NCI-H146 treated with DMSO at 0.1 percent for 48 hours (cell line): ENCODE data around the gene FAM120C.

Source experiments
- DNase-seq: peaks from one replicate; lab custom pipeline; 2025; ENCODE audit not compliant: unreplicated experiment; lab: John Stamatoyannopoulos, UW

The FAM120C gene, protein sequence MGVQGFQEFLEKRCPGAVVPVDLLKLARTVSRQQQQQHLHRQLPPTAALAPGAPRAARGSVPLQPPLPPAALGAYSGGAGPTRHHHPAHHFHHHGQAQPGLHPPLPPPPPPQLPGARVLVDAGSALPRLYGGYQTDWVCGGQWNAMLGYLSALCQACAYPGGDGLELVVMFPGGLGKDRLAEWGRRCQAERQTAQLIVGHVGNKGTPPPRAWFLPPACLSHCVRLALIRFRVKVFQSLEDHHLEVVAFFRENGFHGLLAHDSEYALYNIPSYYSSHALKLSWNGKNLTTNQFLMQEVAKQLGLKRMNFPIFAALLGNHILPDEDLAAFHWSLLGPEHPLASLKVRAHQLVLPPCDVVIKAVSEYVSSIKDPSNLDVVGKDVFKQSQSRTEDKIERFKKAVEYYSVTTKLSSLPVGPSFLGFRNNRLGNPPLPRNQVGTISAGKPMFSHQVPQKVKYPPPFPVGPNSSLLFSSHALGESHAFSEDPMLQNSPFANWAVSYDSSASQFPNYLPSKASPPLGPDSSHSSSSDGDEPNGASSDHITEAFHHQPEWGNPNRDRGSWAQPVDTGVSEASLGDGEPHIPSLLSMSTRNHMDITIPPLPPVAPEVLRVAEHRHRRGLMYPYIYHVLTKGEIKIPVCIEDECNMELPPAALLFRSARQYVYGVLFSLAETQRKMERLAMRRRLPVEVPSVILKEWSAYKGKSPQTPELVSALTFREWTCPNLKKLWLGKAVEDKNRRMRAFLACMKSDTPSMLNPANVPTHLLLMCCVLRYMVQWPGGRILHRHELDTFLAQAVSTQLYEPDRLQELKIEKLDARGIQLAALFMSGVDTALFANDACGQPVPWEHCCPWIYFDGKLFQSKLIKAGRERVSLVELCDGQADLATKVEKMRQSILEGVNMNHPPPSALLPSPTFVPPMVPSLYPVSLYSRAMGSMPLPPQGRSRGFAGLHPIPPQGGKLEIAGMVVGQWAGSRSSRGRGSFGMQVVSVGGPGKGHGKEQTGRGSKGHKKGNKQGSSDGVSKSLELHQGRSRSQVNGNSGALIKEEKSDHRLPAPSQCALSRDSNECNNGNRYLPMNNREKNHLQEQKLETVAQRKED

DNA sequence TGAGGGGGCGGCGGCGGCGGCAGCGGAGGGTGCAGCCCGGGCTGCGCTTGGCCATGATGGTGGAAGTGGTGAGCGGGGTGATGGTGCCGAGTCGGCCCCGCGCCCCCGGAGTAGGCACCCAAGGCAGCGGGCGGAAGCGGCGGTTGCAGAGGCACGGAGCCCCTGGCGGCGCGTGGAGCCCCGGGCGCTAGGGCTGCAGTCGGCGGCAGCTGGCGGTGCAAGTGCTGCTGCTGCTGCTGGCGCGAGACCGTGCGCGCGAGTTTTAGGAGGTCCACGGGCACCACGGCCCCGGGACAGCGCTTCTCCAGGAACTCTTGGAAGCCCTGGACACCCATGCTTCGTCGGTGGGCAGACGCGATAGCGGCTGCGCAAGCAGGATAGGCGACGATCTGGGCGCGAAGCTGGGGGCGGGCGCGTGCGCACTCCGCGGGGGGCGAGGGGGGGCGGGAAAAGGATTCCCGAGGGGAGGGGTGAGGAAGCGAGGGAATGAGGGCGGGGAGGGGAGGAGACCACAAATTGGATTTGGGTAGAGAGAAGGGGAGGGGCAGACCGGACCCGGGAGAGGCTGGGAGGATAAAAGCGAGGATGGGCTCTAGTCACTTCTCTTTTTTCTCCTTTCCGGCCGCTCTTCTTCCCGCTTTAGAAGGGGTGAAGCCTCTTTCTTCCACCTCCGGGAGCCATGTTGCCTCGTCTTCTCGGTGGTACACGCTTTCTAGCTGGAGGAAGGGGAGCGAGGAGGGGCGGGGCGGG is at the start of gene FAM120C:
FAM120C (minus strand) TSS at position 391 of the 750 bp plus-strand sequence; CDS start at position 335, 56 bp downstream.
- DNase-seq, result peak; percentile 61

DNA sequence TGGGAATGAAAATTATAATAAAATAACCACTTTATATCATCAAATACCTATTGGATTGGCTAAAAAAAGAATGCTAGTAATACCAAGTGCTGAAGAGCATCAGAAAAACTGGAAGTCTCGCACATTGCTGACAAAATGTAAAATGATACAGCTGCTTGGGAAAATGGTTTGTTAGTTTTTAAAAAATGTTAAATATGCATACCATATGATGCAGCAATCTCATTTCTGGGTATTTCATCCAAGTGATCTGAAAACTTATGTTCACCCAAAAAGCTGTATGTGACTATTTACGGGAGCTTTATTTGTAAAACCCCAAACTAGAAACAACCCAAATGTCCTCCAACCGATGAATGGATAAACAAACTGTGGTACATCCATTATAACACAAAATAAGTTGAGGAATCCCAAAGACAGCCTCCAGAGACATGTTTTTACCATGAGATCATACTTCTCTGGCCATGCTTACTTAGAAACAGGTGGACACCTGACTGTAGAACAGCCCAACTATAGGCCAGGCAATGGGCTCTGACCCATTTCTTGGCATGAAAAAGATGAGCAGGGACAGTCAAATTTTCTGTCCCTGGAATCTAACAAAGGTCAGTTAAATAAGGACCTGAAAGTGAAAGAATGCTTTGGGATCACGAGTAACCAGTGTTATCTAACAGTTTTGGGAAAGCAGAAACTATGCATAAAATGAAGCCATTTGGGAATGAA is 47.5 kb upstream of the FAM120C start:
- DNase-seq, result no peak

DNA sequence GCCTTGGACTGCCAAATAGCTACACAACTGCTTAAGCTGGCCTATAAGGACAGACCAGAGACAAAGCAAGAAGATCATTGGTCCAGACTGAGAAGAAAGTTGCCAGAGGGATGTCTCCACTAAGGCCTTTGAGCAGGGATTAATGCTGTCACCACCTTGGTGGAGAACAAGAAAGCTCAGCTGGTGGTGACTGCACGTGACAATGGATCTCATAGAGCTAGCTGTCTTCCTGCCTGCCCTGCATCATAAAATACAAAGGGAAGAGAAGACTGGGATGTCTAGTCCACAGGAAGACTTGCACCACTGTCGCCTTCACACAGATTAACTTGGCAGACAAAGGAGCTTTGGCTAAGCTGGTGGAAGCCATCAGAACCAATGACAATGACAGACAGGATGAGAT is 40.5 kb upstream of the FAM120C start:
- DNase-seq, result no peak

DNA sequence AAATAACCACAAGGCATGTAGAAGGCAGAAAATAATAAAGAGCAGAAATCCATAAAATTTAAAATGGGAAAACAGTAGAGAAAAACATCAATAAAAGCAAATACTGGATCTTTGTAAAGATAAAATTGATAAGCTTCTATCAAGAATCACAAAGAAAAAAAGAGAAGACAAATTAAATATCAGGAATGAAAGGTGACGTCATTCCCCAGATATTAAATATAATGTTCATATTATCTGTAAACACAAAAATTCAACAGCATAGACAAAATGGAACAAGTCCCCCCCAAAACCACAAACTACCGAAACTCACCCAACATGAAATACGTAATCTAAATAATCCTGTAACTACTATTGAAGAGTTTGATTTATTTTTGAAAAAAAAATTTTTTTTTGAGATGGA is 30.5 kb upstream of the FAM120C start:
- no peak for DNase-seq

DNA sequence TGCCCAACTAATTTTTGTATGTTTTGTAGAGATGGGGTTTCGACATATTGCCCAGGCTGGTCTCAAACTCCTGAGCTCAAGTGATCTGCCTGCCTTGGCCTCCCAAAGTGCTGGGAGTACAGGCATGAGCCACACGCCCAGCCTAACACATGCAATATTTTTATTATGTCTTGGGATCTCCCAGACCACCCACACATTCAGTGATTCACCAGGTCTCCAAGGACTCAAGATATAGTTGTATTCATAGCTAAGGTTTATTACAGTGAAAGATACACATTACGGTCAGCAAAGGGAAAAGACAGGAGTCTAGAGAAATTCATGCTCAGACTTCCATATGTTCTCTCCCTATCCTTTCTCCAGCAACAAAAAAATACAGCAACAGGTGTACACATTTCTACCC is 25.5 kb upstream of the FAM120C start:
- DNase-seq, result no peak

DNA sequence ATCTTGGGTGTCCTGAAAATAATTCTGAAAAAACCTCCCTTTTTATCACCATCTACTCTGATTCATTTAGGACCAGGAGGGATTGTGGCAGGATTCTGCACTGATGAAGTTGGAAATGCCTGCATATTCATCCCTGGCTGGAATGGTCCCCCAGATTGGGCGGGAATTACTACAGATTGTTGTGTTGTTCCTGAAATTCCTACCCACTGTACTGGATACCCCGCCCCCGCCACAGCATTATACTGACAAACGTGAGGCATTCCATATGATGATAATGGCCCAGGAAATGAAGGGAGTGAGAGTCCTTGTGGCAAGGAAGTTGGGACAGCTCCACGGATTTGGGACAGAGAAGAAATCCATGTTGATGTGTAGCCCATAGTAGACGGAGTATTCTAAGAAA is 15.2 kb upstream of the FAM120C start:
- DNase-seq, result no peak

DNA sequence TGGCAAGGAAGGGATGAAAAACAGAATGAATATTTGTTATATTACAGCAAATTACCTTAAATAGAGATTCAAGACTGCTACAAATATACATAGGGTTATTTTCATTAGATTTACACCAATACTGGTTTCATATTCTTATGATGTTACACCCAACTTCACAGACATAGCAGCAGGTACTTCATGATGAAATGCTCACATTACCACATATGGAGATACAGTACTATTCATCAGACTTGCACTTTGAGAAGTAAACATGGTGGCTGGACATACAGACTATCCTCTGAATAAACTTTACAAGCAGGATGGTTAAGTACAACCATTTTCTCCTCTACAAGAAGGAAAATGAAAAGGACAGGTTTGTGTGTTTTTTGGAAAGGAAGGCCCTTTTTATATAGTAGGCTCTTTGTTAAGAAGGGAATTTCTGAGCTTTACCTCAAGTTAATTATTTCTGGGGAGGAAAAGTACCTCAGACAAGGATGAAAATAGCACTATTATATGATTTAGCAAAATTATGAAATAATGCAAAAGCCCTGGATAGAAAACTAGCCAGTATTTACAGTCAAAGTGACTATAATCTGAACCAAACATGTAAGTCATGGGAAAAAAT is 12.0 kb upstream of the FAM120C start:
- DNase-seq, result no peak

DNA sequence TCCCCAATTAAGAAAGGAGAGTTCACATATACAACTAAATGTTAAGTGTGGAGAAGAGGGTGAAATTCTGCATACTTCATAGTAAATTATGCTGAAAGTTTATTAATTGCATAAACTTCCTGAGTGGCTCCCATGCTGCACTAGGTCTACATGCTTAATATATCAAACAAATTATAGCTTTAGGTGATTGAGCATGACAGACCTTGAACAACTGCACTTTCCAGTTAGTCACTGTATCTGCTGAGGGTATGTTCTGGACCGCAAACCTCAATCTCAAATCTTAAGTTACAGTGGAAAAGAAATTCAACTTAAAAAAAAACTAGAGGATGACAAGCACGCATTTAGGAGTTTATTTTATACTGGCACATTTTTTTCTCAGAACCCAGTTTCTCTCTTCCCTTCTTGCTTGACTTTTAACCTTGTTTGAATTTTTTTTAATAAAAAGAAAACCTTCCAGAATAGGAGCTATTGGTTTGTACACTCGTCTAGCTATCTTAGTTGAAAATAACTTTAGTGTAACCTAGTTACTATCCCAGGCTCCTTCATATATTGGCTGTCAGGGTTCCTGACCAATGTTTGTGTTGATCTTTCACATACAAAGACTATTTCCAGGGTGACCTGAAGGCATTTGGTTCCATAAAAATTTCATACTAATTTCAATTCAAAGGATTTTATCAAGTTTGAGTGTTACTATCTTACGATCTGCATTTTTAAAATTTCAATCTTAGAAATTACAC is 10.2 kb upstream of the FAM120C start:
- no peak for DNase-seq

DNA sequence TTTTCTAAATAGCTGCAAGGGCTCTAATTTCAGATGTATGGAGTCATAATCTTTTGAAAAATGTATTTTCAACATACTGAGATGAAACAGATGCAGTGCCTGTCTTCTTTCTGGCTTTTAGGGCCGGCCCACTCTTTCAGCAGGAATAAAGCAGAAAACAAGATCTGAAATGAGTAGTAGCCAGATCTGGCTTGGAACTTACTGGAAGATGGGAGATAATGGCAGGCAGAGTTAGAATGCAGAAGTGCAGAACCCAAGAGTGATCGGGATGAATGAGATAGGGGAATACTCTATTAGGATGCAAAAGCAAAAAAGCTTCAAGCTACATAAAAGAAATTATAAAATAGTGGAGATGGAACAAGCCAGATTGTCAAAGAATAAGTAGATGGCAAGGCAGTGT is 1.4 kb upstream of the FAM120C start:
- no peak for DNase-seq

DNA sequence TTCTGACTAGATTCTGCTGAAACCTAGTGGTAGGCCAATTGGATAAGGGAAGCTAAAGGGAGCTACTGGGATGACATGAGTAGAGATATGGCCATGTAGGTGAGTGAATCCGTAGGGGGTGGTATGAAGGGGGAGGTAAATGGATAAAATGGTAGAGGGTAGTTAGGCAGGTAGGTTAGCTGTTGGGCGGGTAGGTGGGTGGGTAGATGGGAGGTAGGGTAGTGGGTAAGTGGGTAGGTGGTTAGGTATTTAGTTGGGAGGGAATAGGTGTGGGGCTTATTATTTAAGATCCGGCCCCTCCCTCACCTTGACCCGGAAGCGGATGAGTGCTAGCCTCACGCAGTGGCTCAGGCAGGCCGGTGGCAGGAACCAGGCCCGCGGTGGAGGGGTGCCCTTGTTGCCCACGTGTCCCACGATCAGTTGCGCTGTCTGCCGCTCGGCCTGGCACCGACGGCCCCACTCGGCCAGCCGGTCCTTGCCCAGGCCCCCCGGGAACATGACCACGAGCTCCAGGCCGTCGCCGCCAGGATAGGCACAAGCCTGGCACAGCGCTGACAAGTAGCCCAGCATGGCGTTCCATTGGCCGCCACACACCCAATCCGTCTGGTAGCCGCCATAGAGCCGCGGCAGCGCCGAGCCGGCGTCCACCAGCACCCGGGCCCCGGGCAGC is 725 bp downstream of the FAM120C start:
- DNase-seq, result peak; percentile 18

DNA sequence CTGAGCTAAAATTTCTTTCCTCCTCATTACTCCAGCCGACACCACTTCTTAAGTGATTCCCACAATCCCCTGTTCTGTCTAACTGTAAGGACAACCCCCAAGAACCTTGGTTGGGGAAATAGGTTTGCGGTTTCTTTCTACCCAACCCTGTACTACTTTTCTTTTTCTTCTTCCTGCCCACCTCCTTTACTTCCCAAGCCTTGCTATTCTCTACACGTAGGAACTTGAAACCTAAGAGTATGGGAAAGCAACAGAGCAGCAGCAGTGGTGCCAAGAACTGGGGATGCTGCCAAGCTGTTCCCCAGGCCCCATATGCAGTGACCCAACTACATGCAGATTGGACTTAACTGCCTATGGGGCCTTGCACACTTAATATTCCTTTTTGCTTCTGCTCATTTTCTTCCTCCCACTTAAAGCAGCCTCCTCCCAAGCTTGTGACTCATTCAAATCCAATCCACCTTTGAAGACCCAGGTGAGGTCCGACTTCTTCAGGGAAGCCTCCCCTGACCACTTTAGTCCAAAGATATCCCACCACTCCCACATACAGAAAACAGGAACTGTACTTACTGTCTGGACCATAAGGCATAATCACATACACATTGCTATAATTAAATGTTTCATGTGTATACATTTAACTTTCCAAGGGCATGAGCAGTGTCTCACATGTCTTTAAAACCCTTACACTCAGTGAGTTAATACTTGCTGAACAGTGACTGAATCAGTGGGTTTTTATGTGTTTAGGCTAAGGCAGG is 1.7 kb downstream of the FAM120C start:
- no peak for DNase-seq

DNA sequence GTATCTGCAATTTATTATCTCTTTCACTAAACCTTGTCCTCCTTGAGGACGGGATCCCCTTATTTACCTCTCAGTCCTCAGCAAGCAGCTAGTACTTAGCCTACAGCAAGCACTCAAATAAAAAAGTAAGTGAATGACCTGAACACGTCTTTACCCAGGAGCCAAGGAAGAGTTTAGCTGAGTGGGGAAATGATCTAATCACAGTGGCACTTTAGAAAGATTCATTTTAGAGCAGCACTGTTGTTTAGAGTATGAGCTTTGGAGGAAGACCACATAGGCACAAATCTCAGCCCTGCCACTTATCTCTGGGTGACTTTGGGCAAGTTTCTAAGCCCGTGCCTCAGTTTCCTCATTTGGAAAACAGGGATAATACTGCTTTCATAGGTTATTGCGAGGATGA is 2.7 kb downstream of the FAM120C start:
- no peak for DNase-seq

DNA sequence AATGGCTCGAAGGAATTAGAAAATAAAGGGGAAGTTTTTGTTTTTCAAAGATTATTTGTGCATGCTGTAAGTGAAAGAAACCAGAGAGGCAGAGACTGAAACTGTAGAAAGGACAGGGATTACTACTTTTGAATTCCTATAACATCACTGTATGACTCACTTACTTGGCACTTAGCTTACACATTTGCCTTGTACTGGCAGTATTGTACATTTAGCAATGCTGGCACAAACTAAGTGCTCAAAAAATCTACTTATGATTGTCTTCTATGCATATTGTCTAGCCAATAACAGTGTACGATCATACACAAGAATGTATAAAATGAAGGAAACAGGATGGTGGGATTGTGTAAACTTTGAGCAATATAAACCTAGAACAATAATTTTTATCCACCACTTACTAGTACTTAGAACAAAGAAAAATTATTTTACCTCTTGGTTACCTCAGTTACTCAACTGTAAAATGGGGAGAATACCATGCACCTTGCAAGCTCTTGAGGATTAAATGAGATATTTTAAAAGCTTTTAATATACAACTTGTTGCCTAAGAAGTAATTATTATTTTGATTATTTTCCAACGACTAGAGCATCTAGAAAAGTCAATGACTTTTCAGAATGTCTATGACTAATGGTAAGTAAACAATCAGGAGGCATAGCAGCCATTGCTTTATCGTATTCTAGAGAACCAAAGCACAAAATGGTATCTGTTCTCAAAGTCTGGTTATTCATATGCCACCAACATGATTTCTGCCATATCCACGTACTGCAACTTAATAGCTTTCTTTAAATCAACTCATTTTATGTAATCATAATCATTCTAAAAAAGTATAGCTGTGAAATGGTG is 4.7 kb downstream of the FAM120C start:
- no peak for DNase-seq

DNA sequence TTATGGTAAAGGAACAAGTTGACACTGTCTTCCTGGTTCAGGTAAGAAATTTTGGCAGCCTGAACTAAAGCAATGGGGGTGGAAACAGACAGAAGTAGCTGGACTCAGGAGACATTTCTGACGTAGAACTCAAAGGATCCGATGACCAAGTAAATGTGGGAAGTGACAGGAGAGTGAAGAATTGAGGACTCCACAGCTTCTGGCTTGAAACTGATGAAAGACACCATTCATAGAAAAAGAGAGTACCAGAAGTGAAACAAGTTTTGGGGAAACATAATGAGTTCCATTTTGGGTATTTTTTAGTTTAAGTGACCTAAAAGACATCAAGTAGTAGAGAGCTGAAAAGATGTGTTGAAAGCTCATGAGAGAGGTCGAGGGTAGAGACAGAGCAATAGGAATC is 5.7 kb downstream of the FAM120C start:
- no peak for DNase-seq

DNA sequence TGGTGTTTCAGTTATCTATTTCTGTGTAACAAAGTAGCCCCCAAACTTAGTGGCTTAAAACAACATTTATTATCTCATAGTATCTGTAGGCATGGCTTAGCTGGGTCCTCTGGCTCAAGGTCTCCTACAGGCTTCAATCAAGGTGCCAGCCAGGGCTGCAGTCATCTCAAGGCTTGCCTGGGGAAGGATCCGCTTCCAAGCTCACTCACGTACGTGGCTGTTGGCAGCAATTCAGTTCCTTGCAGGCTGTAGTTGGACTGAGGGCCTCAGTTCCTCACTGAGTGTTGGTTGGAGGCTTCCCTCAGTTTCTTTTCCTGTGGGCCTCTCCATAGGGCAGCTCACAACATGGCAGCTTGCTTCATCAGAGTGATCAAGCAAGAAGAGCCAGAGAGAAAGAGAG is 9.3 kb downstream of the FAM120C start:
- DNase-seq, result no peak

DNA sequence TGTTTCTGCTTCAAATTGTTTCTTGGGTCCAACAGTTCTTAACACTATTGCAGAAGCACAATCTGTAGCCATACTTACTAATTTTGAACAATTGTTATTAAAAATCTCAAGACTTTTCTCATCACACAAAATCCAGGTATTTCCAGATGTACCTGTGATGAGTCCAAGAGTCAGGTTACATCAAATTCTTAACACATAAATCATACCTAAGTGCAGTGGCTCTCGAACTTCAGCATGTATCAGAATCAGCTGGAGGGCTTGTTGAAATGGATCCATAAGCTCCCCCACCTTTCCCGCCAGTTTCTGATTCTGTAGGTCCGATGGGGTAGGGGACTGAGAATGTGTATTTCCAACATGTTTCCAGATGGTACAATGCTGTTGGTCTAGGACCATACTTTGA is 10.6 kb downstream of the FAM120C start:
- DNase-seq, result no peak
